Measurements from ENCODE around the gene CORO7.
"Not testable (repeated sequence)": the region's sequence is repeated elsewhere in the genome, so short reads cannot be mapped to it uniquely, and the experiment has no call there.

CORO7 gene

GRCh38 chr16:4336701-4337539 is 79.5 kb downstream of the CORO7 start:
- DNase-seq (ENCODE audit: insufficient read length, low spot score) (no peak), FAIRE-seq (no peak)
- no peak for TF ChIP-seq POLR2A (IDR thresholded peaks at IDR 0.05; ENCODE audit: low read depth, low read length)

GRCh38 chr16:4334724-4335495 is 81.5 kb downstream of the CORO7 start:
- TF ChIP-seq POLR2A (IDR thresholded peaks at IDR 0.05; ENCODE audit: low read depth, low read length) = no peak
- no peak for DNase-seq (ENCODE audit: insufficient read length, low spot score)
- FAIRE-seq = no peak

- FAIRE-seq; DNase-seq (ENCODE audit: insufficient read length, low spot score): not testable (repeated sequence)
These were observed 82.7 kb downstream of the CORO7 start for GRCh38 chr16:4333714-4334113.

- no peak for FAIRE-seq
- no peak for DNase-seq (ENCODE audit: insufficient read length, low spot score)
These were observed 83.1 kb downstream of the CORO7 start for GRCh38 chr16:4333308-4333638.

GRCh38 chr16:4332623-4333307 is 83.6 kb downstream of the CORO7 start:
- TF ChIP-seq POLR2A (IDR thresholded peaks at IDR 0.05; ENCODE audit: low read depth, low read length) = no peak
- FAIRE-seq (no peak), DNase-seq (ENCODE audit: insufficient read length, low spot score) (no peak)

More at GRCh38 chr16:4333308-4333638, 83.1 kb downstream of the CORO7 start:
- no peak for TF ChIP-seq POLR2A (IDR thresholded peaks at IDR 0.05; ENCODE audit: low read depth, low read length)

GRCh38 chr16:4332083-4332482 is 84.3 kb downstream of the CORO7 start:
- no peak for TF ChIP-seq POLR2A (IDR thresholded peaks at IDR 0.05; ENCODE audit: low read depth, low read length)
- FAIRE-seq = no peak
- DNase-seq (ENCODE audit: insufficient read length, low spot score) = no peak

- FAIRE-seq (no peak), DNase-seq (ENCODE audit: insufficient read length, low spot score) (peak; percentile 93)
- no peak for TF ChIP-seq POLR2A (IDR thresholded peaks at IDR 0.05; ENCODE audit: low read depth, low read length)
These were observed 86.0 kb downstream of the CORO7 start for GRCh38 chr16:4330277-4330874.

GRCh38 chr16:4328782-4329775 is 87.3 kb downstream of the CORO7 start:
- DNase-seq (ENCODE audit: insufficient read length, low spot score) (no peak), FAIRE-seq (no peak)
- TF ChIP-seq POLR2A (IDR thresholded peaks at IDR 0.05; ENCODE audit: low read depth, low read length) = no peak

- no peak for DNase-seq (ENCODE audit: insufficient read length, low spot score)
- FAIRE-seq = no peak
- no peak for TF ChIP-seq POLR2A (IDR thresholded peaks at IDR 0.05; ENCODE audit: low read depth, low read length)
These were observed 88.2 kb downstream of the CORO7 start for GRCh38 chr16:4328046-4328781.

- FAIRE-seq = no peak
These were observed 88.9 kb downstream of the CORO7 start for GRCh38 chr16:4327386-4328045.

GRCh38 chr16:4325253-4325758 is 91.1 kb downstream of the CORO7 start:
- DNase-seq (ENCODE audit: insufficient read length, low spot score) = no peak
- no peak for FAIRE-seq
- TF ChIP-seq POLR2A (IDR thresholded peaks at IDR 0.05; ENCODE audit: low read depth, low read length) = no peak

More at GRCh38 chr16:4327386-4328045, 88.9 kb downstream of the CORO7 start:
- no peak for TF ChIP-seq POLR2A (IDR thresholded peaks at IDR 0.05; ENCODE audit: low read depth, low read length)
- DNase-seq (ENCODE audit: insufficient read length, low spot score) = no peak

Measured in H54 (cell line).